Activated CD4-positive, alpha-beta memory T cell treated with anti-CD3 and anti-CD28 coated beads, Interleukin-2, amount 10 ng/mL, durations not matched to agents 7 days and 5 days (primary cell): Measurements from ENCODE around the gene WBP2. TPM values are rescaled to one million over a fixed set of nuclear protein-coding genes. Genes with fewer than 3 reads are reported as not detected.

Experiments used
- CTCF ChIA-PET: fragments of 350-600 bp; sonication (Branson Sonifier 250); formaldehyde crosslinking; loops from one replicate; lab custom pipeline; 2021; ENCODE audit warnings: antibody characterized with exemption, inconsistent platforms; lab: Charles Lee
- POLR2A ChIA-PET: fragments of 350-600 bp; sonication (Branson Sonifier 250); formaldehyde crosslinking; loops from one replicate; lab custom pipeline; 2021; ENCODE audit warnings: antibody characterized with exemption; lab: Charles Lee
- DNase-seq: peaks from one replicate; pipeline ENCODE4 v3.0.0-alpha.2; 2020
- H3K27ac Mint-ChIP-seq: one replicate; pipeline ENCODE4 v1.8.0; 2021; ENCODE audit warnings: mild to moderate bottlenecking, mixed read lengths
- H3K27me3 Mint-ChIP-seq: one replicate; pipeline ENCODE4 v1.8.0; 2021; ENCODE audit warnings: mixed read lengths
- H3K36me3 Mint-ChIP-seq: one replicate; pipeline ENCODE4 v1.8.0; 2021; ENCODE audit warnings: low read depth, mixed read lengths
- H3K4me1 Mint-ChIP-seq: one replicate; pipeline ENCODE4 v1.8.0; 2021; ENCODE audit warnings: mixed read lengths
- H3K4me3 Mint-ChIP-seq: one replicate; pipeline ENCODE4 v1.8.0; 2021; ENCODE audit warnings: mild to moderate bottlenecking, mixed read lengths
- H3K9me3 Mint-ChIP-seq: one replicate; pipeline ENCODE4 v1.8.0; 2021; ENCODE audit warnings: mixed read lengths
- total RNA-seq, 2 experiments: library from RNA; stranded (reverse); gene quantifications; one replicate each; pipeline ENCODE4 v1.2.3, GENCODE V29; 2021

WBP2 gene
- total RNA-seq, 2 experiments from 2014 or later, result 107 to 114 TPM

DNA sequence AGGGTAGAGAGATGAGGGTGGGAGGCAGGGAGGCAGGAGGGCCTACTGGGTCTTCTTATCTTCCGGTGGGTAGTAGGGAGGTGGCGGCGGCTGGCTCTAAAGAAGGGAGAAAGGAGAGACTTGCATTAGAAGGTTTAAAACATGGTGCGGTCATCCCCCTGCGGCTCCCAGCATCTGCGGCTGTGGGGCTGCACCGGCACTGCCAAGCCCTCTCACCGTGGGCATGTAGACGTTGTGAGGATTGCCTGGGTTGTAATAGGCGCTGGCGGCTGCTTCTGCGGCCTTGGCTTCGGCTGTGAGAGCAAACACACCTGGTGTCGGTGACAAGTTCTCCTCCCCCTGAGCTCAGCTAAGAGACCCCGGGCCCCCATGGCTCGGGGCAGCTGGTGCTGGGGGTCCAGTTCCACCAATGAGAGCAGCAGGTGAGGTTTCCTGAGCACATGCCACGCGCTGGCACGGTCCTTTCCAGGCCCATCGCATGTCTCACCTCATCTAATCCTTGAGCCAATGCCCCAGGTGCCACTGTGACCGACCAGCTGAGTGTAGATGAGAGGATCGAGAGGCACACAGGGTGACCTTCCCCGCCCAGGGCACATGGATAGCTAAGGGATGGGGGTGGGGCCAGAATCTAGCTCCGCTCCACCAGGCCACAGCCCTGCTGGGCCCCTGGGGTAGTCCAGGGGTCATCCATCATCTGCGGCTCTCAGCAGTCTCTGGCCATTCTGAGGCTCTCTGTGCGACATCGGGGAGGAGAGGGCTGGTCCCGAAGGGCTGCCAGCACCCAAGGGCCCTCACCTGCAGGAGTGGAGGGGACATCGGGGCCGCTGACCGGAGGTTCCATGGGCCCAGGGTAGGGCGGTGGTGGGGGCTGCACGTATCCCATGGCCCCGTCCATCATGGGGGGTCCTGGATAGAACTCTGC, 8.2 kb downstream of the WBP2 start:
- Mint-ChIP-seq H3K27ac (no peak overlapping the region), H3K4me1 (peaks cover 32% of the 10 kb centered on the region), H3K4me3 (no peak overlapping the region), H3K36me3 (peaks cover 50% of the 10 kb centered on the region), H3K27me3 (no peaks in the 10 kb centered on the region), H3K9me3 (no peaks in the 10 kb centered on the region)
- no peak for DNase-seq
- CTCF ChIA-PET, result interaction anchor here (0.7 to 6.9 kb wide), 11 partner anchors 11 to 159 kb away, joined by 3 to 85 read pairs (median 4); partner anchors contain the start of genes GALK1, TRIM47 and WBP2
- POLR2A ChIA-PET, result interaction anchor here (0.8 to 8.7 kb wide), 8 partner anchors 8 to 70 kb away, joined by 3 to 87 read pairs (median 40); partner anchors contain the start of genes TRIM47, UNK and WBP2

DNA sequence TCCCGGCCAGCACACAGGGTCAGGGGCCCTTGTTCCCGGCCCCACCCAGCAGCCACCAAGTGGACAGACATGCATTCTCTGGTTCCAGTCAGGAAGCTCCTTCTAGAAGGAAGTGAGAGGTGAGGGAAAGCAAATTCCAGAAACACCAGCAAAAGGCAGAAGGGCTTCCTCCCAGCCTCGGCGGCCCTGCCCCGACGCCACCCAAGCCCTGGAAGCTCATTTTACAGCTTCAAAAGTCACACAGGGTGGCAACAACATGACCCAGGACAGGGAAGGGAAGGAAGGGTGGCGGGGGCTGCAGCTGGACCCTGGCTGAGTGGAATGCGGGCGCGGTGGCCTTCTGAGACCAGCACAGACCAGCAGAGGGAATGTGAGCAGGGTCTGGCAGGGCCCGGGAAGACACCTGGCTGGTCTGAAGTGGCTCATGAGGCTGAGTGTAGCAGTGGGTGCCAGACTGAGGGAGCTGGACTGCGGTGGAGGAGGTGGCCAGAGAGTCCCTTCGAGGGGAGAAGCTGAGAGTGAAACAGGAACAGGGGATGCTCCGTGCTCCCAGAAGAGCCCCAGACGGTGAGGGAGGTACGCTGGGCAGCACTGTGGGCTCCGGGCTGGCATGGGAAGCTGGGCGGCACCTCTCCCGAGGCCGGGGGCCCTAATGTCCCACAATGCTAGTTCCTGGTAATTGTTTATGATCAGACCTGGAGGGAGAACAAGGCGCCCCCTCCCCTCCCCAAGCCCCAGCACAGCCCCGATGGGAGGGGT, 9.0 kb downstream of the WBP2 start:
- H3K4me3 Mint-ChIP-seq, result peak overlapping the region; percentile 43
- H3K4me1 Mint-ChIP-seq, result peaks cover 31% of the 10 kb centered on the region
- no peaks in the 10 kb centered on the region for H3K9me3 Mint-ChIP-seq
- ChIA-PET CTCF (interaction anchor here (0.8 to 6.9 kb wide), 10 partner anchors 12 to 159 kb away, joined by 3 to 85 read pairs (median 4); partner anchors contain the start of genes TRIM65, UNK and WBP2), POLR2A (interaction anchor here (1.6 to 8.7 kb wide), 8 partner anchors 9 to 179 kb away, joined by 7 to 87 read pairs (median 40); partner anchors contain the start of genes RECQL5, SAP30BP, TRIM65 and UNK)
- H3K27ac Mint-ChIP-seq, result peak overlapping the region; percentile 81
- H3K27me3 Mint-ChIP-seq, result no peaks in the 10 kb centered on the region
- H3K36me3 Mint-ChIP-seq, result peaks cover 45% of the 10 kb centered on the region
- no peak for DNase-seq

DNA sequence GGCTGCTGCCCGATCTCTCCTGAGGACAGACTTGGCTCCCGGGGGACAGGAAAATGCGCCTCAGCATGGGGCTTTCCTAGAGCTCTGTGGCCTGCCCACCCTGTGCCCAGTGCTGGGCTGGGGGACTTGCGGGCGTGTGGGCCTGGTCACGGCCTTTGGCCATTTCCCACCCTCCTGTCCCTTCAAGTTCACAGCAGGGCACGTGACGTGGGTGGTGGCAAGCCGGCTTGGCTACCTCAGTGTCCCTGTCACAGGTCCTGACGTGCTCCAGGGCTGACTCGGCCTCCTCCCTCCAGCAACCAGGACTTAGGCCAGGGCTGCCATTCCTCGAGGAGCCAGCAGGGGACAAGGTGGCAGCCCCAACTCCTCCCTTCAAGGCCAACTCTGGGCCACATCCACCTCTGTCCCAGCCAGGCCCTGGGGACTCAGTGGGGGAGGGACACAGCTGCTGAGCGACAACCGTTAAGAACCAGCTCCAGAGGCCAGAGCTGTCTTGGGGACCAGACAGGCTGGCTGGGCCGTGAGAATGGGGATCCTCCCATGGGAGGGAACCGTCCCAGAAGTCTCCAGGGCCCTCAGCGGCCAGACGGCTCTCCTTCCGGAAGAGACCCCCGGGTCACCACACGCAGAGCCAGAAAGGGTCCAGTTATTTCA, 9.9 kb downstream of the WBP2 start:
- ChIA-PET CTCF (interaction anchor here (0.8 to 6.9 kb wide), 9 partner anchors 13 to 161 kb away, joined by 3 to 85 read pairs (median 4); partner anchors contain the start of genes TRIM65, UNK and WBP2), POLR2A (interaction anchor here (1.2 to 8.7 kb wide), 13 partner anchors 10 to 178 kb away, joined by 4 to 87 read pairs (median 13); partner anchors contain the start of genes RECQL5, SAP30BP, TRIM65 and UNK)
- peaks cover 33% of the 10 kb centered on the region for H3K4me1 Mint-ChIP-seq
- H3K27me3 Mint-ChIP-seq, result no peaks in the 10 kb centered on the region
- peak overlapping the region; percentile 56 for H3K4me3 Mint-ChIP-seq
- H3K27ac Mint-ChIP-seq, result peak overlapping the region; percentile 81
- peaks cover 45% of the 10 kb centered on the region for H3K36me3 Mint-ChIP-seq
- DNase-seq, result peak; percentile 72
- no peaks in the 10 kb centered on the region for H3K9me3 Mint-ChIP-seq

DNA sequence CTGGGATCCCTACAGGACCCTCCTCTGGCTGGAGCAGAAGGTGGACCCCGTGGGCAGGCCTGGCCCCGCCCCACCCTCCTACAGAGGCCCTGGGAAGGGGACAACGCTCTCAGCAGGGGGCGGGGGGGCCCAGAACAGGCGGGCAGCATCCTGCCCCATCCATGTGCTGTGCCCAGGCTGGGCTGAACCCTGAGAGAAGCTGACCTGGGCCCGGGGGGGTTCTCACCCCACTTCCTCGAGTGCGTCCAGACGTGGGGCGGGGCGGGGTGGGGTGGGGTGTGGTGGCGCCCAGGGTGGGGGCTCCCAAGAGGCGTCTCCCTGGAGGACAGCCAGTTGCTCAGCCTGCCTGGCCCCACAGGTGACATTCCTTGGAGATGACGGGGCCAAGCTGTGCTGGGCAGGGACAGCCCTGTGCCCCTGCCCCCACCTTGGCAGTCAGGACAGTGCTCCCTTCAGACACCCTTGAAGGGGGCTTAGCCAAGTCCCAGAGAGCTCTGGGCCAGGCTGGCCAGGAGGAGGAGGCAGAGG, 10.5 kb downstream of the WBP2 start:
- peak overlapping the region; percentile 97 for H3K4me3 Mint-ChIP-seq
- ChIA-PET CTCF (interaction anchor here (0.5 to 6.9 kb wide), 14 partner anchors 13 to 222 kb away, joined by 3 to 85 read pairs (median 6); partner anchors contain the start of genes GALK1, UNK and WBP2), POLR2A (interaction anchor here (1.2 to 8.7 kb wide), 15 partner anchors 10 to 388 kb away, joined by 3 to 87 read pairs (median 11); partner anchors contain the start of genes RECQL5, SAP30BP, TMEM94 and TRIM65)
- no peaks in the 10 kb centered on the region for H3K27me3 Mint-ChIP-seq
- H3K4me1 Mint-ChIP-seq, result peaks cover 34% of the 10 kb centered on the region
- no peaks in the 10 kb centered on the region for H3K9me3 Mint-ChIP-seq
- H3K36me3 Mint-ChIP-seq, result peaks cover 48% of the 10 kb centered on the region
- H3K27ac Mint-ChIP-seq, result peak overlapping the region; percentile 96
- DNase-seq, result no peak

DNA sequence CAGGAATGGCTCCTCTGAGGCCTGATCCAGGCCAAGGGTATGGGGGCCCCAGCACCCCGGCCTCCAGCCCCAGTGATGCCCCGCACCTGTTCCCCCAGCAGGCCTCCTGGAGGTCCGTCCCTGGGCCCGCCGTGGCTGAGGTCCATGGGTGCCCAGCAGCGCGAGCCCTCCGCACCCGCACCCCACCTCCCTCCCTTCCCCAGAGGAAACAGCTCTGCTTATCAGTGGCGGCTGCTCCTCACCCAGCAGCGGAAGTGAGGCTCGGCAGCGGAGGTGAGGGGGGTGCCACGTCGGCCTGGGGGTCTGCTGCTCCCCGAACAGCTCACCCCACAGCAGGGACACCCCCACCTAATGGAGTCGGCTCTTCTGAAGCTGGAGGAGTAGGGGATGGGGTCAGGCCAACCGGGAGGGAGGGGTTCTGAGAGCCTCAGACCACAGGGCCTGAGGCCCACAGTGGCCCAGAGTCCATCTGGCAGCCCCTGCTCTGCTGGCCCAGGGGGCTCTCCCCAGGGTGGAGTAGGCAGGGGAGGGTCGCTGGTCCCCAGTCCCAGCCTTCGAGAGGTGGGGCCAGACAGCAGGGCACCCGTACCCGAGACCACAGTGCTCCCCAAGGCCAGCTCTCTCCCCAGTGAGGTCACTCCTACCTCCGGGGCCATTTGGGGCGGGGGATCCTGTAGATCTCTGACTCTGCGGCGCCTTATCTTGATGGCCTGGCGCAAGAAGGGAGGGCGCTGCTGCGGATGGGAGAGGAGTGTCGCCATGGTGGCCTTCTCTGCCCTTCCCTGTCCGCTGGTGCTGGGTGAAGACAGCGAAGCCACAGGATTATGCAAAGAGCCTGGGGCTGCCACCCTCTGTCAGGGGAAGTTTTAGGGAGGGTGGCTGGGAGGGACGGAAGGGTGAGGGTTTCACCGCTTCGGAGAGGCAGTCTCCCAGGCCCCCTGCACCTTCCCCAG, 11.3 kb downstream of the WBP2 start, which contains the start of gene UNC13D:
Gene UNC13D, minus strand, starts transcription at position 828 of the 953 bp plus-strand sequence. Its CDS starts 67 bp downstream, at position 761.
- Mint-ChIP-seq H3K36me3 (peaks cover 52% of the 10 kb centered on the region), H3K4me1 (peaks cover 35% of the 10 kb centered on the region), H3K27me3 (no peaks in the 10 kb centered on the region), H3K27ac (peak within 1 kb of the TSS; percentile 96), H3K4me3 (peak within 1 kb of the TSS; percentile 97), H3K9me3 (no peaks in the 10 kb centered on the region)
- CTCF ChIA-PET, result interaction anchor here (0.5 to 6.9 kb wide), 18 partner anchors 10 to 223 kb away, joined by 3 to 85 read pairs (median 4); partner anchors contain the start of genes GALK1, TRIM65 and WBP2
- peak; percentile 72 for DNase-seq
- POLR2A ChIA-PET, result interaction anchor here (0.7 to 8.7 kb wide), 17 partner anchors 10 to 387 kb away, joined by 3 to 87 read pairs (median 11); partner anchors contain the start of genes MRPL38, TMEM94, TRIM65 and UNK

DNA sequence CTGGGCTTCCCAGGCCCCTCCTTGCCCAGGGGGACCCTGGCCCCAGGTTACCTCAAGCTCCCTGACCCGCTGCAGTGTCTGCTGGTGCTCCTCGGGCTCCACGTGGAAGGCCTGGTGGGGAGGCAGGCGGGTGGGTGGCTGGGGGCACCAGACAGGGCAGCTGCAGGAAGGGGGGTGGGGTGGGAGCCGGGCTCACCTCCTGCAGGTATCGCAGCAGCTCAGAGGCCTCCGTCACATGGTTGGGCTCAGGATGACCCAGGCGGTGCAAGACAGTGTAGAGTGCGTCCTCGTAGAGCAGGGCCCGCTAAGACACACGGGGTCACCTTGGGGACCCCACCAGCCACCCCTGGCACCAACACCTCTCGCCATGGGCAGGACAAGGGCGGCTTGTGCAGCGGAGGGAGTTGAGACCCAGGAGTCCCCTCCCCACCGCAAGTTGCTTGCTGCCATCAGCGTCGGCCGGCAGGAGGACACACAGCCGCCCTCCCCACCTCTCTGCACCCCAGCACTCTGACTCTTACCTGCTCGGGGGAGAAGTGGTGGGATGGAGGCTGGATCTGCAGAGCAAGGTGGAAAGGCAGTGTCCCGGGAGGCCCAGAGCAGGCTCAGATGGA, 12.1 kb downstream of the WBP2 start:
- Mint-ChIP-seq H3K27me3 (no peaks in the 10 kb centered on the region), H3K27ac (peak overlapping the region; percentile 96), H3K9me3 (no peaks in the 10 kb centered on the region), H3K4me3 (peak overlapping the region; percentile 97), H3K4me1 (peaks cover 29% of the 10 kb centered on the region), H3K36me3 (peaks cover 52% of the 10 kb centered on the region)
- POLR2A ChIA-PET, result interaction anchor here (0.6 to 8.7 kb wide), 17 partner anchors 9 to 387 kb away, joined by 3 to 87 read pairs (median 7); partner anchors contain the start of genes GALK1, MRPL38, TMEM94 and TRIM65
- DNase-seq, result peak; percentile 46
- CTCF ChIA-PET, result interaction anchor here (0.6 to 6.9 kb wide), 10 partner anchors 10 to 139 kb away, joined by 3 to 85 read pairs (median 5); partner anchors contain the start of genes TRIM65 and WBP2

DNA sequence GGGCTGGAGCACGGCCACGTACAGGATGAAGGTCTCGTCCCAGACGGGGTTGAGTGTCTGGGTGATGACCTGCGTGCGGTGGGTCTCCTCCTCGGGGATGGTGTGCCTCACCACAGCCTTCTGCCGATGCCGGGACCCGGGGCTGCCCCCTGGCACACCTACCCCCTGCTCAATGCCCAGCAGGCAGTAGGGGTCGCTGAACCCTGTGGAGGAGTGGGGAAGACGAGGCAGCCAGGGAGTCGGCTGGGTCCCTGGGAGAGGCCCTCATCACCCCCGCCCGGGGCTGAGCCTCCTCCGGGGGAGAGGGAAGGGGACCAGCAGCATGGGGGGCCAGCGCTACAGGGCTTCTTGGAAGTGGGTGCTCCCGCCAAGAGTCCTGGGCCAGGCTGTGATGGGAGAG, 12.7 kb downstream of the WBP2 start:
- Mint-ChIP-seq H3K9me3 (no peaks in the 10 kb centered on the region), H3K4me3 (peak overlapping the region; percentile 97), H3K27me3 (no peaks in the 10 kb centered on the region), H3K36me3 (peaks cover 51% of the 10 kb centered on the region), H3K27ac (no peak overlapping the region), H3K4me1 (peaks cover 27% of the 10 kb centered on the region)
- ChIA-PET CTCF (interaction anchor here (1.8 to 6.9 kb wide), 3 partner anchors 16 to 89 kb away, joined by 5 to 85 read pairs (median 7); partner anchors contain the start of gene WBP2), POLR2A (interaction anchor here (0.6 to 8.7 kb wide), 11 partner anchors 8 to 77 kb away, joined by 3 to 87 read pairs (median 18); partner anchors contain the start of genes GALK1, TRIM65, UNK and WBP2)
- DNase-seq, result no peak

DNA sequence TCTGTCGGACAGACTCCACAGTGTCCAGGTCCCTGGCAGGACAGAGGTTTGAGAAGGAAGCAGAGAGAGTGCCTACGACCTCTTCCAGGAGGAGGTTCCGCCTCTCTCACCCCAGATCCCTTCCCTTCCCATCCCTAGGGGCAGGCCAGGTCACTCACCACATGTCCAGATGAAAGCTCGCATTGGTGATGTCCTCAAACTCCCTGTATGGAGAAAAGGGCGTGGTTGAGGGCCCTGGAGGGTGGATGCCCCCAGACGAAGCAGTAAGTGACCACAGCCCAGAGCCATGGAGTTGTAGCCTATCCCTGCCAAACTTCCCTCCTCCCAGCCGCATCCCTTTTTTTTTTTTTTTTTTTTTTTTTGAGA, 14.4 kb downstream of the WBP2 start:
- no peaks in the 10 kb centered on the region for H3K9me3 Mint-ChIP-seq
- H3K36me3 Mint-ChIP-seq, result peaks cover 42% of the 10 kb centered on the region
- H3K4me1 Mint-ChIP-seq, result peaks cover 28% of the 10 kb centered on the region
- H3K27me3 Mint-ChIP-seq, result no peaks in the 10 kb centered on the region
- ChIA-PET CTCF (interaction anchor here (1.0 kb wide), 1 partner anchor 87 kb away, joined by 3 read pairs; no protein-coding TSS in a partner anchor), POLR2A (interaction anchor here (2.1 kb wide), 1 partner anchor 8 kb away, joined by 5 read pairs; no protein-coding TSS in a partner anchor)
- no peak for DNase-seq
- H3K4me3 Mint-ChIP-seq, result no peak overlapping the region
- peak overlapping the region; percentile 21 for H3K27ac Mint-ChIP-seq

DNA sequence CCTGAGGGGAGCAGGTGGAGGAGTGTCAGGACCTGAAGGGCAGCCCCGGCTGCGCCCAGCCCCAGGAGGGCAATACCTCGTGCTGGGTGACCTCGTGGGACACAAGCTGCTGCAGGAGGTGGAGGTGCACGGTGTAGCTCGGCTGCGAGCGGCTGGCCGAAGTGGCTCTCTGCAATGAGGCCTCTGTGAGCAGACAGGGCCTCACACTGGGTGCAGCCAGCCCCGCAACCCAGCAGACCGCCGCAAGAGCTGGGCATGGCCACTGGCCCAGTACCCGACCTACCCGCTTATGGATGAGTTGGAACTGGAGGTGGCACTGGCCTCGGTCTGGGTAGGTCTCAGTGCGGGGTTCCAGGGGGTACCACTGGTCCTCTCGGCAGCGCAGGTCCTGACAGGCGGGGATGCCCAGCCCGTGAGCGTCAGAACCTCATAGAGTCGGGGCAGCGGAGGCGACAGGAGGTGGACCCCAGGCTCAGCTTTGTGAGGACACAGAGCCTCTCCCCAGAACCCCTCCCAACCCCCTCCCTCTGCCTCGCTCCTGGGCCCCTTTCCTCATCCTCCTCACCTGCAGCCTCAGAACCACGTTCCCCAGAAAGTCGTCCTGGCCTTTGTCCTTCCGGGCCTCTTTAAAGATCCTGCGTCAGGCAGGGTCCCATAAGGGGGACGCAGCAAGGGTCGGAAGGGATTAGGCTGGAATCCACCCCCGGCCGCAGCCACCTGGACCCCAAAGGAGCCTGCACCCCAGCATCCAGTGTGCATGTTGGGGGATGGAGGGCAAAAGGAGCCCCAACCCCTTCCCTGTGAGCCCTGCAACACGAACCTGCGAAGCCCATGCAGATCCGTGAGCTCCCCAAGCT, 15.0 kb downstream of the WBP2 start:
- Mint-ChIP-seq H3K4me1 (peaks cover 24% of the 10 kb centered on the region), H3K4me3 (no peak overlapping the region), H3K27me3 (no peaks in the 10 kb centered on the region), H3K9me3 (no peaks in the 10 kb centered on the region), H3K27ac (no peak overlapping the region), H3K36me3 (peaks cover 39% of the 10 kb centered on the region)
- DNase-seq, result no peak
- ChIA-PET CTCF (interaction anchor here (1.0 kb wide), 1 partner anchor 87 kb away, joined by 3 read pairs; no protein-coding TSS in a partner anchor), POLR2A (interaction anchor here (0.6 to 2.1 kb wide), 2 partner anchors 8 to 63 kb away, joined by 3 to 5 read pairs; no protein-coding TSS in a partner anchor)
